MM.1S (cell line): Measurements from ENCODE around the gene FGFRL1.

Experiments
- DNase-seq: peaks from one replicate; pipeline ENCODE4 v3.0.0-alpha.2; 2015
- H2AFZ ChIP-seq: fragments of 300-600 bp; sonication (generic); 2 replicates; pipeline ENCODE4 v1.6.0; 2016; ENCODE audit warnings: antibody characterized with exemption, low read length
- H3F3A ChIP-seq: fragments of 300-600 bp; sonication (generic); 2 replicates; pipeline ENCODE4 v1.6.1; 2016; ENCODE audit warnings: mild to moderate bottlenecking, antibody characterized with exemption, low read length, moderate library complexity, mixed read lengths; ENCODE audit not compliant: insufficient read depth
- H3K27ac ChIP-seq: fragments of 300-600 bp; sonication (generic); 2 replicates; pipeline ENCODE4 v1.5.1; 2016; ENCODE audit warnings: mild to moderate bottlenecking, low read length
- H3K27me3 ChIP-seq: fragments of 300-600 bp; sonication (generic); replicated peaks from 2 replicates; pipeline ENCODE4 v1.6.0; 2016; ENCODE audit warnings: low read length; ENCODE audit not compliant: insufficient read depth
- H3K36me3 ChIP-seq: fragments of 300-600 bp; sonication (generic); replicated peaks from 2 replicates; pipeline ENCODE4 v1.6.1; 2016; ENCODE audit warnings: mild to moderate bottlenecking, low read length, mixed read lengths; ENCODE audit not compliant: insufficient read depth
- H3K4me1 ChIP-seq: fragments of 300-600 bp; sonication (generic); 2 replicates; pipeline ENCODE4 v1.6.1; 2016; ENCODE audit warnings: low read length, mixed read lengths
- H3K4me2 ChIP-seq: fragments of 300-600 bp; sonication (generic); 2 replicates; pipeline ENCODE4 v1.6.0; 2016; ENCODE audit warnings: low read depth, low read length
- H3K4me3 ChIP-seq: fragments of 300-600 bp; sonication (generic); 2 replicates; pipeline ENCODE4 v1.5.1; 2016; ENCODE audit warnings: low read length, mixed read lengths
- H3K79me2 ChIP-seq: fragments of 300-600 bp; sonication (generic); 2 replicates; pipeline ENCODE4 v1.6.1; 2016; ENCODE audit warnings: mixed run types, low read length, mixed read lengths
- H3K9ac ChIP-seq: fragments of 300-600 bp; sonication (generic); 2 replicates; pipeline ENCODE4 v1.6.1; 2016; ENCODE audit warnings: low read length, mixed read lengths
- H3K9me2 ChIP-seq: fragments of 300-600 bp; sonication (generic); replicated peaks from 2 replicates; pipeline ENCODE4 v1.6.1; 2016; ENCODE audit warnings: mild to moderate bottlenecking, low read length, mixed read lengths; ENCODE audit not compliant: insufficient read depth
- H3K9me3 ChIP-seq: fragments of 300-600 bp; sonication (generic); replicated peaks from 2 replicates; pipeline ENCODE4 v1.6.1; 2016; ENCODE audit warnings: mild to moderate bottlenecking, low read length, mixed read lengths; ENCODE audit not compliant: insufficient read depth
- H4K20me1 ChIP-seq: fragments of 300-600 bp; sonication (generic); 2 replicates; pipeline ENCODE4 v1.6.1; 2016; ENCODE audit warnings: mild to moderate bottlenecking, low read length, moderate library complexity, mixed read lengths; ENCODE audit not compliant: insufficient read depth
- EZH2 ChIP-seq: fragments of 300-600 bp; sonication (generic); optimal IDR thresholded peaks from 2 replicates; pipeline ENCODE3; 2017; ENCODE audit warnings: low read depth, mild to moderate bottlenecking, antibody characterized with exemption, low read length, mixed read lengths
- EZH2phosphoT487 ChIP-seq: fragments of 300-600 bp; sonication (generic); IDR thresholded peaks from 2 replicates; pipeline ENCODE4 v1.6.1; 2018; ENCODE audit warnings: antibody characterized with exemption, low read length
- TF ChIP-seq, protein P1 (sequence below): fragments of 300-600 bp; sonication (generic); IDR thresholded peaks from 2 replicates; pipeline ENCODE4 v1.5.1; 2016; ENCODE audit warnings: antibody characterized with exemption, low read length, mixed read lengths

FGFRL1 gene

DNA sequence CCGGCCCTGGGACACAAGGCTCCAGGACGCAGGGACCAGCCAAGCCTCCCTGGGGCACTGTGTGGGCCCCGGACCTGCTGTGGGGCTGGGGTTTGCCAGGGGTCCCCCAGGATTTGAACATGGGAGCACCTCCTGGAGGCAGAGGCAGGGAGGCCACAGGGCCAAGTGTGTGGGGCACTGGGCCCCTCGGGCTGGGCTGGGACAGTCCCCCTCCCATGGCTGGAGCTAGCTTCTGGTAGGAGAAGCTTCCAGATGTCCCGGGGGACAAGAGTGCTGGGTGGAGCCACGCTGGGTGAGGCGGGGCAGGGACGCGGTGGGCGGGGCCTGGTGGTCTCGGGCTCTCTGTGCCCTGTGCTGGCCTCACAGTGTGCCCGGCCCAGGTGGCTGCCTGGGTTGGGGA lies 18.6 kb downstream of the FGFRL1 start:
- no peak overlapping the region for H3K27ac ChIP-seq
- no peaks in the 10 kb centered on the region for H3F3A ChIP-seq
- no peak overlapping the region for H3K4me3 ChIP-seq
- no peaks in the 10 kb centered on the region for H3K4me1 ChIP-seq
- H3K4me2 ChIP-seq, result no peak overlapping the region
- H3K36me3 ChIP-seq, result no peaks in the 10 kb centered on the region
- no peaks in the 10 kb centered on the region for H4K20me1 ChIP-seq
- H3K9ac ChIP-seq, result no peak overlapping the region
- H3K9me2 ChIP-seq, result no peaks in the 10 kb centered on the region
- H3K9me3 ChIP-seq, result no peaks in the 10 kb centered on the region
- no peaks in the 10 kb centered on the region for H3K79me2 ChIP-seq
- H2AFZ ChIP-seq, result no peak overlapping the region
- no peaks in the 10 kb centered on the region for H3K27me3 ChIP-seq
- TF ChIP-seq EZH2 (no peak), EZH2phosphoT487 (no peak)
- TF ChIP-seq, protein P1, sequence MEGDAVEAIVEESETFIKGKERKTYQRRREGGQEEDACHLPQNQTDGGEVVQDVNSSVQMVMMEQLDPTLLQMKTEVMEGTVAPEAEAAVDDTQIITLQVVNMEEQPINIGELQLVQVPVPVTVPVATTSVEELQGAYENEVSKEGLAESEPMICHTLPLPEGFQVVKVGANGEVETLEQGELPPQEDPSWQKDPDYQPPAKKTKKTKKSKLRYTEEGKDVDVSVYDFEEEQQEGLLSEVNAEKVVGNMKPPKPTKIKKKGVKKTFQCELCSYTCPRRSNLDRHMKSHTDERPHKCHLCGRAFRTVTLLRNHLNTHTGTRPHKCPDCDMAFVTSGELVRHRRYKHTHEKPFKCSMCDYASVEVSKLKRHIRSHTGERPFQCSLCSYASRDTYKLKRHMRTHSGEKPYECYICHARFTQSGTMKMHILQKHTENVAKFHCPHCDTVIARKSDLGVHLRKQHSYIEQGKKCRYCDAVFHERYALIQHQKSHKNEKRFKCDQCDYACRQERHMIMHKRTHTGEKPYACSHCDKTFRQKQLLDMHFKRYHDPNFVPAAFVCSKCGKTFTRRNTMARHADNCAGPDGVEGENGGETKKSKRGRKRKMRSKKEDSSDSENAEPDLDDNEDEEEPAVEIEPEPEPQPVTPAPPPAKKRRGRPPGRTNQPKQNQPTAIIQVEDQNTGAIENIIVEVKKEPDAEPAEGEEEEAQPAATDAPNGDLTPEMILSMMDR, result no peak
- no peak for DNase-seq

- Histone ChIP-seq H3K79me2 (no peaks in the 10 kb centered on the region), H3F3A (no peaks in the 10 kb centered on the region), H2AFZ (no peak overlapping the region), H3K9me2 (no peaks in the 10 kb centered on the region), H3K4me3 (no peak overlapping the region), H3K27me3 (no peaks in the 10 kb centered on the region), H3K4me2 (no peak overlapping the region), H3K27ac (no peak overlapping the region), H3K36me3 (no peaks in the 10 kb centered on the region), H4K20me1 (no peaks in the 10 kb centered on the region), H3K9me3 (no peaks in the 10 kb centered on the region), H3K9ac (no peak overlapping the region), H3K4me1 (no peaks in the 10 kb centered on the region)
- TF ChIP-seq, protein P1, result no peak
- TF ChIP-seq EZH2phosphoT487 (no peak), EZH2 (no peak)
- no peak for DNase-seq
Observed at GRCh38 chr4:1030559-1030958, 19.1 kb downstream of the FGFRL1 start.

DNA sequence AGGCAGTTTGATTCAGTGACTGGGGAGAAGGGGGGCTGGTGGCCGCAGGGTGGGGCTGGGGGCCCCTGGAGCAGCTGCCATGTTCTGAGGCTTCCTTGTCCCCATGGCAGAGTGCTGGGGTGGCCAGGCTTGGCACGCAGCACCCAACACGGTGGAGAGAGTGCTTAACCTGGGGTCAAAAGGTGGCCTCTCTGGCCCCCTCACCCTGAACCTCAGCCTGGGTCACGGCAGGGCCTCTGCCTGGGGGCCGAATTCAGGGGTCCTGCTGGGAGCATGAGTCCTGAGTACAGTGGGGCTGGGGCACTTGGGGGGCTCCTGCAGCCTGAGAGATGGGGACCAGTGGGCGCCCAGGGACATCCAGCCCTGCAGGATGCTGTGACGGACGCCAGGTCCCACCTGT lies 19.9 kb downstream of the FGFRL1 start:
- Histone ChIP-seq H3K9me2 (no peaks in the 10 kb centered on the region), H3K36me3 (no peaks in the 10 kb centered on the region), H3K4me1 (no peaks in the 10 kb centered on the region), H3K79me2 (no peaks in the 10 kb centered on the region), H3K27me3 (no peaks in the 10 kb centered on the region), H3K27ac (no peak overlapping the region), H2AFZ (no peak overlapping the region), H3K9me3 (no peaks in the 10 kb centered on the region), H3K4me3 (no peak overlapping the region), H3F3A (no peaks in the 10 kb centered on the region), H3K4me2 (no peak overlapping the region), H3K9ac (no peak overlapping the region), H4K20me1 (no peaks in the 10 kb centered on the region)
- DNase-seq, result no peak
- TF ChIP-seq, protein P1, result no peak
- no peak for TF ChIP-seq EZH2
- no peak for TF ChIP-seq EZH2phosphoT487
